ENCODE results near the gene CAMK4. TPM values are rescaled to one million over a fixed set of nuclear protein-coding genes. Genes with fewer than 3 reads are reported as not detected.

Gene CAMK4
- total RNA-seq, result 10 to 100 TPM; 40.6 to 44.4 TPM

- peak; percentile 75 for DNase-seq
- intact Hi-C loops (cut with micrococcal nuclease), result loop anchor here (1.0 to 10.0 kb wide), 6 partner anchors 13 to 1809 kb away; partner anchors contain the start of gene WDR36
- Mint-ChIP-seq H3K4me1 (ENCODE audit: low read depth) (peaks cover 25% of the 10 kb centered on the region), H3K9me3 (no peaks in the 10 kb centered on the region), H3K36me3 (ENCODE audit: low read depth) (peaks cover 6% of the 10 kb centered on the region), H3K27ac (peak within 1 kb of the TSS; percentile 97), H3K4me3 (peak within 1 kb of the TSS; percentile 95), H3K27me3 (ENCODE audit: low read depth) (no peaks in the 10 kb centered on the region)
- CTCF ChIA-PET, result interaction anchor here (0.8 to 4.2 kb wide), 16 partner anchors 8 to 132 kb away, joined by 3 to 40 read pairs (median 4); partner anchors contain the start of gene WDR36
Measured at GRCh38 chr5:111223787-111224560, at the start of gene CAMK4. Gene CAMK4, plus strand, starts transcription at chr5:111224384. Its CDS starts 100 bp downstream, at chr5:111224484.

GRCh38 chr5:111183064-111183463 lies 41.1 kb upstream of the CAMK4 start:
- Mint-ChIP-seq H3K9me3 (no peaks in the 10 kb centered on the region), H3K4me3 (no peak overlapping the region), H3K27ac (no peak overlapping the region), H3K36me3 (ENCODE audit: low read depth) (no peaks in the 10 kb centered on the region), H3K4me1 (ENCODE audit: low read depth) (no peaks in the 10 kb centered on the region), H3K27me3 (ENCODE audit: low read depth) (no peaks in the 10 kb centered on the region)
- intact Hi-C loops (cut with micrococcal nuclease), result no loop called here
- DNase-seq, result no peak
- CTCF ChIA-PET, result interaction anchor here (0.5 kb wide), 1 partner anchor 425 kb away, joined by 3 read pairs; no protein-coding TSS in a partner anchor

GRCh38 chr5:111187079-111187478 lies 37.1 kb upstream of the CAMK4 start:
- Mint-ChIP-seq H3K36me3 (ENCODE audit: low read depth) (no peaks in the 10 kb centered on the region), H3K4me3 (no peak overlapping the region), H3K9me3 (no peaks in the 10 kb centered on the region), H3K27ac (no peak overlapping the region), H3K27me3 (ENCODE audit: low read depth) (no peaks in the 10 kb centered on the region), H3K4me1 (ENCODE audit: low read depth) (no peaks in the 10 kb centered on the region)
- CTCF ChIA-PET, result no interaction called here
- intact Hi-C loops (cut with micrococcal nuclease), result no loop called here
- DNase-seq, result no peak

DNA sequence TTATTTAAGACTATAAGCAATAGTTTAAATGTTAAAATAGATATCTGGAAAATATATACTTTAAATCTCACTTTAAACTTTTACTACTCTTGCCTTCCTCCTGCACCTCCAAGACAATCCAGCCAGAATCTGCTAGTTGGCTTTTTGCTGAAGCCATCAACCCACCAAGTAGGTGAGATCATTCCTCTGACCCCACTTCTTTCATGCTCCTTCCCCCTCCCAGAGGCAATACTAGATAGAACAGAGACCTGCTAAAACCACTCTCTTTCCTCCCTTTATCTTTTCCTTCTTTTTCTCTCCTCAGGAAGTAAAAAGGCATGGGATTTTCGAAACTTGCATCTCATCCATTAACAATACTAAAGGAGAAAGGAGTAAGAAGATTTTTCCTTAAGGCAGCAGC lies 30.1 kb upstream of the CAMK4 start:
- Mint-ChIP-seq H3K27ac (no peak overlapping the region), H3K9me3 (no peaks in the 10 kb centered on the region), H3K27me3 (ENCODE audit: low read depth) (peaks cover 2% of the 10 kb centered on the region), H3K4me3 (no peak overlapping the region), H3K36me3 (ENCODE audit: low read depth) (no peaks in the 10 kb centered on the region), H3K4me1 (ENCODE audit: low read depth) (no peaks in the 10 kb centered on the region)
- CTCF ChIA-PET, result no interaction called here
- DNase-seq, result no peak
- intact Hi-C loops (cut with micrococcal nuclease), result no loop called here

DNA sequence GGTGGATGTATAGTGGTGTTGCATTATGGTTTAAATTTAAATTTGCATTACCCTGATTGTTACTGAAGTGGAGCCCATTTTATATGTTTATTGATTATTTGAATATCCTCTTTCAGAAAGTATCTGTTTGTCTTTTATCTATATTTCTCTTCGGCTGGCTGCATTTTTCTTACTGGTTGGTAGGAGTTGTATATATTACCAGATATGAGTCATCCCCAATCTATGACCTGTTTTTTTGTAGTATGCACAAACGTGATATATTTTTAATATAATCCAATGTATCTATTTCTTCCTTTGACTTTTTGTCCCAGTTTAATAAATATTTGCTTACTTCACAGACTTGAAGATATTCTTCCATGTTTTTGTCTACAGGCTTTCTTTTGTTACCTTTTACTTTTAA lies 29.3 kb upstream of the CAMK4 start:
- no peak overlapping the region for H3K27ac Mint-ChIP-seq
- no peak for DNase-seq
- peaks cover 2% of the 10 kb centered on the region for H3K27me3 Mint-ChIP-seq (ENCODE audit: low read depth)
- no peaks in the 10 kb centered on the region for H3K36me3 Mint-ChIP-seq (ENCODE audit: low read depth)
- intact Hi-C loops (cut with micrococcal nuclease), result no loop called here
- CTCF ChIA-PET, result no interaction called here
- no peak overlapping the region for H3K4me3 Mint-ChIP-seq
- peaks cover 3% of the 10 kb centered on the region for H3K4me1 Mint-ChIP-seq (ENCODE audit: low read depth)
- no peaks in the 10 kb centered on the region for H3K9me3 Mint-ChIP-seq

DNA sequence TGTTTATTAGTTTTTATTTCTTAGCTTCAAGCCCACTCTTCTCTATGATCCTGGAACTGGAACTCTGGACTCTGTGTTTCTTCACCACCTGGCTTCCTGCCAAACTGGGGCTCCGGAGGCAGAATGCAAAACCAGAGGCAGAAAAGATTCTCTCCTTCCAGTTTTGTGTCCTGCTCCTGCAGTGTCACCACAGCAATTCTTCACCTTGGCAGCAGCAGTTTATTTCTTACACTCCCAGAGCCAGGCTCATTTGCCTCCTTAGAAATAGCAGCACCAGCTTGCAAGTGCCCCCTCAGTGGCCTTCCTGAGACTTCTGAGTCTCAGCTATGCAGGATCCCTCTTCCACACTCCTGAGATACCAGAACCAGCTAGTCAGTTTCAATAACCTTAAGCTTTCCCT lies 26.7 kb upstream of the CAMK4 start:
- no peak for DNase-seq
- Mint-ChIP-seq H3K36me3 (ENCODE audit: low read depth) (no peaks in the 10 kb centered on the region), H3K4me1 (ENCODE audit: low read depth) (peaks cover 12% of the 10 kb centered on the region), H3K4me3 (no peak overlapping the region), H3K27ac (no peak overlapping the region), H3K9me3 (no peaks in the 10 kb centered on the region), H3K27me3 (ENCODE audit: low read depth) (peaks cover 2% of the 10 kb centered on the region)
- CTCF ChIA-PET, result interaction anchor here (0.9 kb wide), 1 partner anchor 38 kb away, joined by 3 read pairs; no protein-coding TSS in a partner anchor
- intact Hi-C loops (cut with micrococcal nuclease), result no loop called here

DNA sequence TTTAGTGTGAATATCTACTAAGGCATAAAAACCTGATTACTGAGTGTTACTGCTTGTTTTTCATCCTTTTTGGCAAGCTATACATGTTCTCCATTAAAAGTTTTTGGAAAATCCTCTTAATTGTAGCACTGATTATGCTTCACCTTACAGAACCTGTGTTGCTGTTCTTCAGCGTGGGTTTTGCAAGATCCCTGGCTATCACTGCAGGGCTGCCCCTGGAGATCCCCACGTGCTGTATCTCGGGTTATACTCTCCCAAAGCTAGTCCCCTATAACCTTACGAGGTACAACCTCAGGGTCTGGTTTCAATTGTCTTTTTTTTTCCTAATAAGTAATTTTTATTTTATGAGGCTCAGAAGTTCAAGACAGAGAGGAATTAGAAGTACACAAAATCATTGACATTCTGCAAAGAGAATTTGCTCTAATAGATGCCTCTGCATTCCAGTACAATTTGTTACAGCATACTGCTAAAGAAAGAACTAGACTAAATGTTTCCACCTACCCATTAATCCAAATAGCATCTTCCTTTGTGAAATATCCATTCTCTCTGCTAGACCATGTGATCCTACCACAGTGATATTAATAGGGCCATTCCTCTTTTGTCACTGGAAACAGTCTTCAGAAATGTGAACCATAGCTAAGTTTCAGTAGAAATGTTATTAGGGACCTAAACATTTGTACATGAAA lies 25.8 kb upstream of the CAMK4 start:
- H3K4me3 Mint-ChIP-seq, result no peak overlapping the region
- peaks cover 14% of the 10 kb centered on the region for H3K4me1 Mint-ChIP-seq (ENCODE audit: low read depth)
- intact Hi-C loops (cut with micrococcal nuclease), result no loop called here
- peaks cover 2% of the 10 kb centered on the region for H3K27me3 Mint-ChIP-seq (ENCODE audit: low read depth)
- no peak overlapping the region for H3K27ac Mint-ChIP-seq
- no peak for DNase-seq
- no peaks in the 10 kb centered on the region for H3K9me3 Mint-ChIP-seq
- no peaks in the 10 kb centered on the region for H3K36me3 Mint-ChIP-seq (ENCODE audit: low read depth)
- CTCF ChIA-PET, result interaction anchor here (0.9 kb wide), 2 partner anchors 39 to 41 kb away, joined by 3 read pairs; no protein-coding TSS in a partner anchor

DNA sequence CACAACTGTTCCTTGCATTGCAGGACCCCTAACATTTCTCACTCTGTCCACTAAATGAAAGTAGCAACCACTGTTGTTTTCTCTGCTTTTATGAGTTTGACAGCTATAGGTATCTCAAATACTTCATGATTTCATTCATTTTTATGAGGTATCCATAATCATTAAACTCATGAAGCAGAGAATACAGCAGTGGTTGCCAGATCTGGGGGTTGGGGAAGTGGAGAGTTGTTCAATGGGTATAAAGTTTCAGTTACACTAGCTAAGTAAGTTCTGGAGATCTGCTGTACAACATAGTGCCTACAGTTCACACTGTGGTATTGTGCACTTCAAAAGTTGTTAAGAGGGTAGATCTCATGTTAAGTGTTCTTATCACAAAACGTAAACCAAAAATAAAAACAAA lies 23.4 kb upstream of the CAMK4 start:
- no peak overlapping the region for H3K4me3 Mint-ChIP-seq
- DNase-seq, result no peak
- H3K27me3 Mint-ChIP-seq (ENCODE audit: low read depth), result peaks cover 2% of the 10 kb centered on the region
- no peaks in the 10 kb centered on the region for H3K36me3 Mint-ChIP-seq (ENCODE audit: low read depth)
- H3K9me3 Mint-ChIP-seq, result no peaks in the 10 kb centered on the region
- CTCF ChIA-PET, result interaction anchor here (0.7 to 1.3 kb wide), 3 partner anchors 10 to 217 kb away, joined by 3 to 4 read pairs (median 3); no protein-coding TSS in a partner anchor
- no peak overlapping the region for H3K27ac Mint-ChIP-seq
- intact Hi-C loops (cut with micrococcal nuclease), result loop anchor here (2.0 kb wide), 1 partner anchor 40 kb away; no protein-coding TSS in a partner anchor
- peaks cover 23% of the 10 kb centered on the region for H3K4me1 Mint-ChIP-seq (ENCODE audit: low read depth)

DNA sequence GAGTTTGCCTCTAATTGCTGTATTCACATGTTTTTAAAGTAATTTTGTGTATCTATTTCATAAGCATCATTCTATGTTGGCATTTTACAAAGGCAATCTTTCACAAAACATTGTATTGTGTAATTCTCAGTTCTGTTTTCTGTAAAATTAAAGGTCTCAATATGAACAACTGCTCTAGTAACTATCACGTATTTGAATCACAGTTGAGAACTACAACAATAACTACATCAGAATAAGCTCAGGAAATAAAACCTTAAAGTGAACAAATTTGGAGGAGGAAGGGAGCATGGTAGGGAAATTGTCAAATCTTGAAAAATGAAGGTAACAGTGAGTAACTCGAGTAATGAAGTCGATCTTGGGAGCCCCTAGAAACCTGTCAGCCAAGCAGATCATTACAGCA lies 22.5 kb upstream of the CAMK4 start:
- intact Hi-C loops (cut with micrococcal nuclease), result loop anchor here (2.0 kb wide), 1 partner anchor 41 kb away; no protein-coding TSS in a partner anchor
- no peak for DNase-seq
- Mint-ChIP-seq H3K4me3 (no peak overlapping the region), H3K4me1 (ENCODE audit: low read depth) (peaks cover 23% of the 10 kb centered on the region), H3K27ac (no peak overlapping the region), H3K36me3 (ENCODE audit: low read depth) (no peaks in the 10 kb centered on the region), H3K27me3 (ENCODE audit: low read depth) (peaks cover 2% of the 10 kb centered on the region), H3K9me3 (no peaks in the 10 kb centered on the region)
- CTCF ChIA-PET, result interaction anchor here (0.8 to 1.3 kb wide), 2 partner anchors 9 to 42 kb away, joined by 3 read pairs; no protein-coding TSS in a partner anchor

GRCh38 chr5:111211341-111211740 lies 12.8 kb upstream of the CAMK4 start:
- CTCF ChIA-PET, result interaction anchor here (0.8 to 1.2 kb wide), 4 partner anchors 10 to 55 kb away, joined by 3 read pairs; no protein-coding TSS in a partner anchor
- H3K4me3 Mint-ChIP-seq, result no peak overlapping the region

DNA sequence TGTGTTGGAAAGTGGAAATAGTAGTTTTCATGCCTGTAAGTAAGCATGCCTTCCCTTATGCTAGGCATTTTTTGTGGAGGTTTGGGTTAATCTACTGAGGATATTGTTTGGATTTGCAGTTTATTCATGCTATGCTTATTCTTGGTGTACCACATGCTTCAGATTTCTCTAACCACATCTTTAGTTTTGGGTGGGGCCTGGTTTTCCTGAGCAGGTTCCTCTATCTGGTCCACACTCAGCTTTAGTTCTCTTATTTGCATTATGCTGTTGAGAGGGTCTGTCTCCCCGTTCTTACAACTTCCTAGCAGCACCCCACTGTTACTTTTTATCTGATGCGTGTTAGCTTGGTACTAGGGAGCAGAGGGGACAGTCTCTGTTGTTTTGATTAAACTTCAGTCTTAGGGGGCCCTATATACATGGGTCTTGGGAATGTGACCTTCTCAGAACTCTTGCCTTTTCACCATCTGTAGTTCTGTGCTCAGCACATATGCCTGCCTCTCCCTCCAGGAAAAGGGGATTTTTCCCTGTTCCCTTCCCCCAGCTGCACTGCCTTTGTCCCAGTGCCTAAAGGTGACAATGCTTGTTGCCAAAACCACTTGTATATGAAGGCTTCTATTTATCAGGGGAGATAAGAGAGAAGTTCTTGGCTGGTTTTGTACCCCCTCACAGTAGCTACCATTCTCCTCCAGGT lies 10.0 kb upstream of the CAMK4 start:
- H3K4me1 Mint-ChIP-seq (ENCODE audit: low read depth), result peaks cover 42% of the 10 kb centered on the region
- DNase-seq, result no peak
- no peak overlapping the region for H3K4me3 Mint-ChIP-seq
- H3K9me3 Mint-ChIP-seq, result peaks cover 17% of the 10 kb centered on the region
- CTCF ChIA-PET, result no interaction called here
- no peaks in the 10 kb centered on the region for H3K27me3 Mint-ChIP-seq (ENCODE audit: low read depth)
- H3K36me3 Mint-ChIP-seq (ENCODE audit: low read depth), result peaks cover 6% of the 10 kb centered on the region
- intact Hi-C loops (cut with micrococcal nuclease), result no loop called here
- no peak overlapping the region for H3K27ac Mint-ChIP-seq

More at GRCh38 chr5:111211341-111211740, 12.8 kb upstream of the CAMK4 start:
- Mint-ChIP-seq H3K9me3 (peaks cover 13% of the 10 kb centered on the region), H3K27ac (no peak overlapping the region), H3K36me3 (ENCODE audit: low read depth) (peaks cover 6% of the 10 kb centered on the region), H3K4me1 (ENCODE audit: low read depth) (peaks cover 42% of the 10 kb centered on the region), H3K27me3 (ENCODE audit: low read depth) (no peaks in the 10 kb centered on the region)
- no peak for DNase-seq
- intact Hi-C loops (cut with micrococcal nuclease), result loop anchor here (1.0 to 2.0 kb wide), 2 partner anchors 12 to 53 kb away; no protein-coding TSS in a partner anchor

DNA sequence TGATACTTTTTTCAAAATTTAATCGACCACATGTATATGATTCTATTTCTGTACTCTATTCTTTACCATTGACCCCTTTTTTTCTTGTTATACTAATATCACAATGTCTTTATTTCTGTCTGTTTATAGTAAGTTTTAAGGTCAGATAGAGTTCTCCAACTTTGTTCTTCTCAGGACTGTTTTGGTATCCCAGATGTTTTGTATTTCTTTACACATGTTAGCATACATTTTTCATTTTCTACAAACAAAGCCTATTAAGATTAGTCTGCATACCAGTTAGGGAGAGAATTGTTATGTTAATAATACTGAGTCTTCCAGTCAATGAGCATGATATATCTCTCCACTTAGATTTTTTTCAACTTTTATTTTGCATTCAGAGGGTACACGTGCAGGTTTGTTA lies 8.2 kb upstream of the CAMK4 start:
- Mint-ChIP-seq H3K4me3 (no peak overlapping the region), H3K9me3 (peaks cover 17% of the 10 kb centered on the region), H3K4me1 (ENCODE audit: low read depth) (peaks cover 36% of the 10 kb centered on the region), H3K27ac (no peak overlapping the region), H3K27me3 (ENCODE audit: low read depth) (no peaks in the 10 kb centered on the region), H3K36me3 (ENCODE audit: low read depth) (peaks cover 6% of the 10 kb centered on the region)
- intact Hi-C loops (cut with micrococcal nuclease), result no loop called here
- CTCF ChIA-PET, result interaction anchor here (0.7 kb wide), 1 partner anchor 47 kb away, joined by 3 read pairs; no protein-coding TSS in a partner anchor
- DNase-seq, result no peak

Measured in activated naive CD4-positive, alpha-beta T cell treated with anti-CD3 and anti-CD28 coated beads for 36 hours (primary cell).